NT2/D1 (cell line): ENCODE measurements around the gene TLX2.

Experiments
- SUZ12 ChIP-seq: IDR thresholded peaks from 2 replicates; pipeline ENCODE4 v1.6.1; 2011; ENCODE audit not compliant: insufficient read length, insufficient read depth; ENCODE audit errors: extremely low read depth
- YY1 ChIP-seq: IDR thresholded peaks from 2 replicates; pipeline ENCODE4 v1.6.1; 2011; ENCODE audit not compliant: insufficient read length, insufficient read depth
- ZNF274 ChIP-seq: IDR thresholded peaks from 2 replicates; pipeline ENCODE4 v1.6.1; 2011; ENCODE audit warnings: mild to moderate bottlenecking, low read depth, low read length

- TF ChIP-seq SUZ12 = no peak
- no peak for TF ChIP-seq ZNF274
- TF ChIP-seq YY1 = no peak
These were observed 52.5 kb downstream of the TLX2 start for GRCh38 chr2:74566754-74567085.
